GM08714 (cell line): ENCODE results near the gene TAF10.

Source experiments
- H3K4me3 ChIP-seq: fragments of 200-500 bp; sonication (Bioruptor generic); 2 replicates; pipeline ENCODE4 v1.5.1; 2014; ENCODE audit warnings: mild to moderate bottlenecking, low read length, inconsistent platforms
- ZNF274 ChIP-seq: IDR thresholded peaks from 2 replicates; pipeline ENCODE4 v1.6.1; 2012; ENCODE audit warnings: mild to moderate bottlenecking, low read depth, low read length

The TAF10 gene

DNA sequence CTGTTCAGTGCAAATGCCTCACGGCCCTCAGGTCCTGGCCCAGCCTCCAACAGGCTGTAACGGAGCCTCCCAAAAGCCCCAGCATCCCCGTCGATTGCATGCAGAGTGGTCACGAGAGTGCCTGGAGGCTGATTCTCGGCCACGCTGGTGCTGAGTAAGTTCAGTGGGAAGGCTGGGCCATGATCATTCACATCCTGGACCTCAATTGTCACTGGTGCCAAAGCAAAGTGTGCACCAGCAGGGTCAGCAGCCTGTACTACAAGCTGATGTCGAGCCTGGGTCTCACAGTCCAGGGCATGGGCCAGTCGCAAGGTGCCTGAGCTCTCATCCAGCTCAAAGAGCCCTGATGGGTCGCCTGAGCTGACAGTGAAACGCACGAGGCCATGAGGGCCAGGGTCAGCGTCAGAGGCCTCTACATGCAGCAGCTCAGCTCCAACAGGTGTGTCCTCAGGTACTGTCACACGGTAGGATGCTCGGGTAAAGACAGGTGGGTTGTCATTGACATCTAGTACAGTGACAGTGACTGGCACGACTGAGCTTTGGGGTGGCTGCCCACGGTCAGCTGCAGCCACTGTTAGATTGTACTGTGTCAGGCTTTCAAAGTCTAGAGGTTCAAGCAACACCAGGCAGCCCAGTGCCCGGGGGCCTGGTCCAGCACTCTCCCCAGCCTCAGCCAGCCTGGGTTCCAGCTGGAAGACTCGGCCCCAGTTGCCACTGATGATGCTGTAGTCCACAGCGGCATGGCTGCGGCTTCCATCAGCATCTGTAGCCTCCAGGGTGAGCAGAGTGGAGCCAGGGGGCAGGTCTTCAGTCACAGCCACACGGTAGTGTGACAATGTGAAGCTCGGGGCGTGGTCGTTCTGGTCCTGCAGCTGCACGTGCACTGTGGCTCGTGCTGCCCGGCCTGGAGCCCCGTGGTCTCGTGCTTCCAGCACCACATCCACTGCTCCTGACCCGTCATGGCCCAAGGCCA, 11.7 kb upstream of the TAF10 start:
- H3K4me3 ChIP-seq = no peak overlapping the region
- no peak for TF ChIP-seq ZNF274

DNA sequence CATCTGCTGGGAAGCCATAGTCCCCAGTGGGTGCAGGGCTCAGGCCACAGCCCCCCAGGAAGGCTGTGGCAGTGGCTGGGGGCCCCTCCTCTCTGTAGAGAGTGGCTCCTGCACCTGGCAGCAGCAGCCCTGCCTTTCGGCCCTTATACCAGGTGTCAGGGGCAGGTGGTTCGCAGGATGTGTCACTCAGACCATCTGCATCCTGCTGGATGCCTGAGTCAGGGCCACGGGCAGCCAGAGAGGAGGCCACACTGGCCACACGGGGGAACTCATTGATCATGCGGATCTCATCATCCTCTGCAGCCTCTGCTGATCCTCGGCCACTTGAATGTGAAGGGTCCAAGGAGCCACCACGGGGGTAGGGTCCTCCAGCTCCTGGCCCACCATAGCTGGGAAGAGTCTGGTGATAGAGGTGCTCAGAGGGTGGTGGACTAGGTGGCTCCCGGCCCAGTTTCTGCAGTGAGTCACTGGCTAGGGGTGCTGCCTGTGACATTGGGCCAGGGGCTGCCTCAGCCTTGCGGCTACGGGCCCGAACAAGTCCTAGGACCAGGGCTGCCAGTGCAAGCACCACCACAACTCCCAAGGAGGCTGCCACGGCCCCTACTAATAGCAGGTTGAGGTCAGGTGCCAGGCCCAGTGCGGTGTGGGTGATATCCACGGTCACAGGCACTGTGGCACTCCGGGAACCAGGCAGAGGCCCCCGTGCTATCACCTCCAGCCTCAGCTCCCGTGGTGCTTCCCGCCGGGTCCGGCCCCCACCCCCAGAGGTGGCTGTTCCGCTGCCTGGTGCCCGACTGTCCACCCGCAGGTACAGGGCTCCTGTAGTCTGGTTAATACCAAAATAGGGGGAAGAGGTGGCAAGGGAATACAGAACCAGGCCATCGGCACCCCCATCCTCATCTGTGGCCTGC, 10.5 kb upstream of the TAF10 start:
- TF ChIP-seq ZNF274 = no peak
- H3K4me3 ChIP-seq = no peak overlapping the region

DNA sequence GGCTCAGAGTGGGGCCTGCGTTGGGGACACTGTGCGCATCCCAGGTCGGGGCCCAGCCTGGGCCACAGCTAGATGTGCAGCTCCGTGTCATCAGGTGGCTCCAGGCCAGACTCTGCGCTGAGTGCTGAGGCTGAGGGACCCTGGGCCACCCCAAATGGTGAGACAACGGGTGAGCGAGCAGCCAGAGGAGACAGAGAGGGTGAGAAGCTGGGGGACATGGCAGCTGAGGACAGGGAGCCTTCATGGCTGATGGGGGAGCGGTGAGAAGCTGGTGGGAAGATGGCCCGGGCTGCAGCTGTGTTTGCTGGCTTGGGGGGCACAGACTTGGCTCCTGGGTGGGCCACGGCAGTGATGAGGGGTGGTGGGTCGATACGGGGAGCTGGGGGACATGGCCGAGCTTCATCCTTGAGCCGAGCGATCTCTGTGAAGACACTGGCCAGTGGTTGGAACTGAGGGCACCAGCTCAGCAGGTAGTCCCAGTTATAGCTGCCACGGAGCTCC, 9.7 kb upstream of the TAF10 start:
- TF ChIP-seq ZNF274 = no peak

GRCh38 chr11:6620636-6621035, 8.6 kb upstream of the TAF10 start:
- no peak for TF ChIP-seq ZNF274
- no peak overlapping the region for H3K4me3 ChIP-seq

More for the DNA sequence above, 9.7 kb upstream of the TAF10 start:
- no peak overlapping the region for H3K4me3 ChIP-seq

GRCh38 chr11:6619004-6619745, 7.2 kb upstream of the TAF10 start, which contains the start of gene TPP1:
Gene TPP1 (minus strand): TSS chr11:6619422. CDS start chr11:6619400, 22 bp downstream.
- TF ChIP-seq ZNF274 = no peak
- peak within 1 kb of the TSS; percentile 69 for H3K4me3 ChIP-seq

DNA sequence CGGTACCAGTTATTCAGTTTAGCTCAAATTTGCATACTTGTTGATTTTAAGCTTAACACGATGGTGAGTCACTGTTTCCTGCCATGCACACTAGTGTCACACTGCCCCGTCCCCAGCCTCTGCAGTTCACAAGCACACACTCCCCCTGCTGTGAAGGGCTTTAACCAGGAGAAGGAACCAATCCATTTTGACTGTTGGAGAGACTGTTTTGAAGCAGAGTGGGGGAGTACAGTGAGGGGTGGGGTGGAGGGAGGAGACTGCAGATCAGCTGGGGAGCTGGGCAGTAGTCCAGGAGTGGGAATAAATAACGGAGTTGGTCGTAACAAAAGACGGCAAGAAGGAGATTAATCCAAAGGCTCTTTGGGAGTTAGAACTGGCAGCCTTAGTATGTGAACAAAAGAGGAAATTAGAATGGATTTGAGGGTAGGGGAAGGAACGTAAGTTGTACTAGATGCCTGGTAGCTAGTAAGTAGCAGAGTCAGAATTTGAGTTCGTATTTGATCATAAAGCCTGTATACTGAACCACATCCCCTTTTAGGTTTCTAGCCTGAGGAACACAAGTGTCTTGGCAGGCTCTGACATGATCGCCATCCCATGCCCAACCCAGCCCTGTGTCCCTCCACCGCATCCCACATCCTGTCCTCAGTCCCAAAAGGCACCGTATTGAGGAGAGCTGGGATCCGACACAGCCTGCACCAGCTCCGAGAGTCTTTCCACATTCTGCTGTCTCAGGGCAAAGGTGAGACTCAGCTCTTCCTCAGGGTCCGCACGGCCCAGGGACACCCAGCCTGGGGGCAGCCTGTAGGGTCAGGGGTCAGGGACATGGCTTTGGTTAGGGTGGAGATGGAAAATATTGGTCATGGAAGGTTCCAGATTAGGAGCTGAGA, 6.3 kb upstream of the TAF10 start:
- TF ChIP-seq ZNF274 = no peak
- peak overlapping the region; percentile 69 for H3K4me3 ChIP-seq

- TF ChIP-seq ZNF274 = no peak
- no peak overlapping the region for H3K4me3 ChIP-seq
Observed at GRCh38 chr11:6617315-6617781, 5.3 kb upstream of the TAF10 start.

DNA sequence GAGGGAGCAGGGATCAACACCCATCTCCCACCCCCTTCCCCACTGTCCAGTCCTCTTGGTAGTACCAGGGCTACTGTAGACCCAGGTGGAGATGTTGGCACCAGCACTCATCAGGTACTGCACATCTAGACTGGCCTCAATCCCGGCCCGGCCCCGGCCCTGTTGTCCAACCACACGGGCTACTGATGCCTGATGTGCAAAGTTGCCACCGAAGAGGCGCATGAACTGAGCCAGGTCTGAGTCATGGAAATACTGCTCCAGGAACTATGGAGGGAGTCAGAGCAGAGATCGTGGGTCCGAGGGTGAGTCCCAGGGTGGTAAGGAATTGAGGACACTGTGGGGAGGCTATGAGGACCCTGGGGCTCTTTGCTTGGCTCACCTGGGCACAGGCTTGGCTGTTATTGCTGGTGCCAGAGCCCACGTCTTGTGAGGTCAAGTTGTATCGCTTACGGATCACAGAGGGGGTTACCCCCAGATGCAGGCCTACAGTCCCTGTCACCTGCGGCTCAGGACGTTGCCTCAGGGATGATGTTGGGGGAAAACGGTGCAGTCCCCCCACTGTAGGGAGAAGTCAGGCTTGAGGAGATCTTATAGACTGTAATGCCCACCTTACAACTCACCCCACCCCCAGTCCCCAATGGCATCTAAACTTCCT, 4.7 kb upstream of the TAF10 start:
- TF ChIP-seq ZNF274 = no peak
- no peak overlapping the region for H3K4me3 ChIP-seq

- TF ChIP-seq ZNF274 = no peak
- no peak overlapping the region for H3K4me3 ChIP-seq
Observed at GRCh38 chr11:6615882-6616585, 4.0 kb upstream of the TAF10 start.

DNA sequence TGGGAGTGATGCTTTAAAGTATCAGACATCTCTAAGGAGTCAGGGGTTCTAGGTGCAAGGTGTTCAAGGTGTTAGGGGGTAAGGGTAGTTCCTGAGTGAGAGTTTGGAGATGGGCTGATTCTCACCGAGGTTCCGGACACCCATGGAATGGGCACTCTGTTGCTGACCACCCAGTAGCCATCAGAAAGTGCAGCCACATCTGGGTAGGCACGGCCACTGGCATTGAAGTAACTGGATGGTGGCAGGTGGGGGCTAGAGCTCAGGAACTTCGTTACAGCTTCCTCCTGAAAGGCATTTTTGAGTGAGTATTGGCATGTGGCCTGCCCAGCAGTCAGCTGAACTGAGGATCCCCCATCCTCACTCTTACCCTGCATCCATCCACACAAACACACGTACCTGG, 3.0 kb upstream of the TAF10 start:
- H3K4me3 ChIP-seq = no peak overlapping the region
- no peak for TF ChIP-seq ZNF274

DNA sequence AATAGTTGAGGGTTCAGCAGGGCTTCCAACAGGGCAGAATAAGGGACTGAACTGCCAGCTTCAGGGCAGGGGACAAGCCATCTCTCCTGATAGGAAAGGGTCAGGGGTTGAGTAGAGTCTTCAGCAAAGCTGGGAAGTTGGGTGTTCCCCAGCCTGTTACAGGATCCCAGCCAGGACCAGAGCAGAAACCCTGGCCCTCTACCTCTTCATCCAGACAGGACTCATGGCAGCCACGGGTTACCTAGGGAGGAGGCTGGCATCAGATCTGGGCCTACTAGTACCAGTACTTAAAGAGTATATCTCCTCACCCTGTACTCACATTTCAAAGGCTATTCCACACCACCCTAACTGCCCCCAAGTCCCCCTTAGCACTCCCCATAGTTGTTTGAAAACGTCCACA, 2.4 kb upstream of the TAF10 start:
- TF ChIP-seq ZNF274 = no peak
- H3K4me3 ChIP-seq = no peak overlapping the region

DNA sequence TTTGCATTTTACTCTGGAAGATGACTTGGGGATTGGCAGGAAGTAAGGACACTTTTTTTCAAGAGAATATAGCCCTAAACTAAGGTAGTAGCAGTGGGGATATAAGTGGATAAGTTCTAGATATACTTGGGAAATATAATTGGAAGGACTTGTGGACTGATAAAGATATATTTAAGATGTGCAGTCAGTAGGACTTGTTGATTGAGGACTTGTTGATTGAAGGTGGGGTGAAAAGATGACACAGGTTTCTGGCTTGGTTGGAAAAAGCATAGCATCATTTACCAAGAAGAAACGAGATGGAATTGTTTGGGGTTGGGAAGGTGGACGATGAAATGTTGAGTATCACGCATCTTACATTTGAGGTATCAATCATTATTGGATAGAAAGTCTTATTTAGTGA, 1.5 kb upstream of the TAF10 start:
- no peak for TF ChIP-seq ZNF274
- H3K4me3 ChIP-seq = no peak overlapping the region
